HFF-Myc (cell line): ENCODE results near the gene AMER3.

Experiments
- DNase-seq: peaks from one replicate; pipeline ENCODE4 v3.0.0-alpha.2; 2011; ENCODE audit warnings: low read depth; ENCODE audit errors: extremely low read depth
- H3K4me3 ChIP-seq: replicated peaks from 2 replicates; pipeline ENCODE4 v1.5.1; 2011; ENCODE audit warnings: low read depth, mild to moderate bottlenecking, control low read depth, low read length
- TF ChIP-seq, protein P1 (sequence below): IDR thresholded peaks from 2 replicates; pipeline ENCODE4 v1.5.1; 2012; ENCODE audit warnings: mild to moderate bottlenecking, low read depth, low read length, control low read depth; ENCODE audit errors: missing control alignments

Gene AMER3

DNA sequence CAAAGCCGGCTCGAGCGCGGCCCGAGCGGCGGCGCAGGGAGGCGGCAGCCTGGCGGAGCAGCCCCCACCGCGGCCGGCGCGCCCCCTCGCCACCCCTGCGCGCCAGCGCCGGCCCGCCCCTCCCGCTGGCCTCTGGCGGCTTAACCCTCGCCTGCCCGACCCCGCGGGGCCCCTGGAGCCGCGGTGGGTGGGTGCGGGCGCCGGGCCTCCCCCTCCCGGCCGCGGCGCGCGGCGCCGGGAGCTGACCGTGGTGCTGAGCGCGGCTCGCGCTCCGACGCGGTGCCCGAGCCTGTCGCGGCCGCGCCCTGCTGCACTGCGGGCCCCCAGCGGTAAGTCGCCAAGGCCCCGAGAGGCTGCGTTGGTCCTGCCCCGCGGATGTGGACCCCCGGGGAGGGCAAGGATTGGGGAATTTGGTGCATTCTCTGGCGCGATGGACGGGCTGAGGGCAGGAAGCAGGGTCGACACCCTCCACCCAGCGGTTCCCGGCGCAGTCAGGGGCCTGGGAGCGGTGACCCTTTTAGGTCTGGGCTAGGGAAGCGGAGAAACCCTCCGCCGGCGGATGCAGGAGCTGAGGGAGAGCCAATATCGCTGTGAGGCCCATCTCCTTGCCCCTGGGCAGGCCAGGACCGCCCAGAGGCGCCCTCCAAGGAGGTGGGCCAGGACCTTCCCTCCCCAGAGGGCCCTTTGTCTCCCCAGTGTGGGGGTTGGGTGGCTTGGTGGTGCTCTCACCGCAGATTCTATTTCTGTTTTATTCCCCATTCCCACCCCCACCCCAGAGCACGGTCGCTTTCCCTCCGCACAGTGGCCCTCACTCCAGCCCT lies 923 bp downstream of the AMER3 start:
- DNase-seq: no peak
- no peak overlapping the region for H3K4me3 ChIP-seq
- TF ChIP-seq, protein P1, sequence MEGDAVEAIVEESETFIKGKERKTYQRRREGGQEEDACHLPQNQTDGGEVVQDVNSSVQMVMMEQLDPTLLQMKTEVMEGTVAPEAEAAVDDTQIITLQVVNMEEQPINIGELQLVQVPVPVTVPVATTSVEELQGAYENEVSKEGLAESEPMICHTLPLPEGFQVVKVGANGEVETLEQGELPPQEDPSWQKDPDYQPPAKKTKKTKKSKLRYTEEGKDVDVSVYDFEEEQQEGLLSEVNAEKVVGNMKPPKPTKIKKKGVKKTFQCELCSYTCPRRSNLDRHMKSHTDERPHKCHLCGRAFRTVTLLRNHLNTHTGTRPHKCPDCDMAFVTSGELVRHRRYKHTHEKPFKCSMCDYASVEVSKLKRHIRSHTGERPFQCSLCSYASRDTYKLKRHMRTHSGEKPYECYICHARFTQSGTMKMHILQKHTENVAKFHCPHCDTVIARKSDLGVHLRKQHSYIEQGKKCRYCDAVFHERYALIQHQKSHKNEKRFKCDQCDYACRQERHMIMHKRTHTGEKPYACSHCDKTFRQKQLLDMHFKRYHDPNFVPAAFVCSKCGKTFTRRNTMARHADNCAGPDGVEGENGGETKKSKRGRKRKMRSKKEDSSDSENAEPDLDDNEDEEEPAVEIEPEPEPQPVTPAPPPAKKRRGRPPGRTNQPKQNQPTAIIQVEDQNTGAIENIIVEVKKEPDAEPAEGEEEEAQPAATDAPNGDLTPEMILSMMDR: no peak

DNA sequence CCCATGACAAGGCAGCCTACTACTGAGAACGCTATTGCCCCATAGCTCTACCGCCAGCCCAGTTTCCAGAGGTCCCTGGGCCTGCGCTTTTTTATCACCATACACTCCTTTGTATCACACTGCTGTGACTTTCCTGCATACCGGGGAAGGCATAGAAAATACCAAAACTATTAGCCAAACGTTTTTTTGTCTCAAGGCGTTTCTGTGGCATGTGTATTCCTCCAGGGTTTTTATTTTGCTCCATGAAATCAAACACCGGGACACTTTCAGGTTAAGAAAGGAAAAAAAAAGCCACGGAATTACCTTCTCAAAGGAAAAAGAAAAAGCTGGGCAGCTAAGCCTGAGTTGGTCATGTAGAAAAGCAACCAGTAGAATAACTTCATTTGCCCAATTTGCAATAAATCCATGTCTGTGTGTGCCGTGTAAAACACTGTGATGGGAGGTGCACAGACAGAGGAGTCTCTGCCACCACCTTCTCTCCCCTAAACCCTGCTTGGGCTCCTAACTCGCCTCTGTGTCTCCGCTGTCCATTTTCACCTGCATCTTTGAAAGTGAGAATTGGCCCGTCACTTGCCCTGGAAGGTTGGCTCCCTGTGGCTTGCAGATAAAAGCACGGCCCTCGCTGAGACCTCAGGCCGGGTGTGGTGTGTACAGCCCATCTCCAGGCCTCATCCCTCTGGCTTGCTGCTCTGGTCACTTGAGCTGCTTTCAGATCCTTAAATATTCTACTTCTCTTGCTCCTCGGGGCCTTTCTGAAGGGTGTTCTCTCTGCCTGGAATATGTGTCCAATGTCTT lies 1.7 kb downstream of the AMER3 start:
- no peak overlapping the region for H3K4me3 ChIP-seq
- TF ChIP-seq, protein P1: no peak
- no peak for DNase-seq

DNA sequence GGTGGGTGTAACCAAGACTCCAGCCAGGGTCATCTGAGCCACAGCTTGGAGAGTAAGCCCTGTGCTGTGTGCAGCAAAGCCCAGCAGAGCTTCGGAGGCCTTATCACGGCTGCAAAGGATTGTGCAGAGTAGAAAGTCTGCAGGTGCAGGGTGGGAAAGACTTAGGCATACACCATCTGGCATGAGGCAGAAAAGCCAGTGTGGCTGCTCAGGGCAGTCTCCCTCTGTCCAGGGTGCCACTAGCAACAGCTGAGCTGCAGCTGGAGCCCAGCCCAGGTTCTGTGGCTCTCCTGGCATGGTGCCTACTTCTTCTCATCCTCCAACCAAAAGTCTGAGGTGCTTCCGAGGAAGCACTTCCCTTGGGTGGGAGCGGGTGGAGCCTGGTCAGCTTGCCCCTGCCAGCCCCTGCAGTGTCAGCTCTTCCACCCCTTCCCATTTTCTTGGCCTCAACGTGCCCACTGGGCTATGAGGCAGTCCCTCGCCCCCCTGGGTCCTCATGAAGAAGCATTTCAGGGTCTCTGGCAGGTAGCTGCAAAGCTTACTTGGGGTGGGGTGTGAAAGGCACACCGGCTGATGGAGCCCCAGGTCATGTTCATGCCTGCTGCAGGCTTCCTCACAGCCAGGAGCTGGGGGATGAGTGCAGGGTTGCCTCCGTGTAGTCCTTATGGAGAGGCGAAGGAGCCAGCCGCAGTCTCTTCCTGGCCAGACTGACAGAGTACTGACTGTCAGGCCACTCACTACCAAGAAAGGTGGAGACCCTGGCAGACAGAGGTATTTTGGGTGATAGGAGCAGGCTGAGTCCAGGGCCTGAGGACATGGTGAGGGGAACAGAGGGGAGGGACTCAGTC lies 4.8 kb downstream of the AMER3 start:
- TF ChIP-seq, protein P1: no peak
- DNase-seq: no peak
- no peak overlapping the region for H3K4me3 ChIP-seq

DNA sequence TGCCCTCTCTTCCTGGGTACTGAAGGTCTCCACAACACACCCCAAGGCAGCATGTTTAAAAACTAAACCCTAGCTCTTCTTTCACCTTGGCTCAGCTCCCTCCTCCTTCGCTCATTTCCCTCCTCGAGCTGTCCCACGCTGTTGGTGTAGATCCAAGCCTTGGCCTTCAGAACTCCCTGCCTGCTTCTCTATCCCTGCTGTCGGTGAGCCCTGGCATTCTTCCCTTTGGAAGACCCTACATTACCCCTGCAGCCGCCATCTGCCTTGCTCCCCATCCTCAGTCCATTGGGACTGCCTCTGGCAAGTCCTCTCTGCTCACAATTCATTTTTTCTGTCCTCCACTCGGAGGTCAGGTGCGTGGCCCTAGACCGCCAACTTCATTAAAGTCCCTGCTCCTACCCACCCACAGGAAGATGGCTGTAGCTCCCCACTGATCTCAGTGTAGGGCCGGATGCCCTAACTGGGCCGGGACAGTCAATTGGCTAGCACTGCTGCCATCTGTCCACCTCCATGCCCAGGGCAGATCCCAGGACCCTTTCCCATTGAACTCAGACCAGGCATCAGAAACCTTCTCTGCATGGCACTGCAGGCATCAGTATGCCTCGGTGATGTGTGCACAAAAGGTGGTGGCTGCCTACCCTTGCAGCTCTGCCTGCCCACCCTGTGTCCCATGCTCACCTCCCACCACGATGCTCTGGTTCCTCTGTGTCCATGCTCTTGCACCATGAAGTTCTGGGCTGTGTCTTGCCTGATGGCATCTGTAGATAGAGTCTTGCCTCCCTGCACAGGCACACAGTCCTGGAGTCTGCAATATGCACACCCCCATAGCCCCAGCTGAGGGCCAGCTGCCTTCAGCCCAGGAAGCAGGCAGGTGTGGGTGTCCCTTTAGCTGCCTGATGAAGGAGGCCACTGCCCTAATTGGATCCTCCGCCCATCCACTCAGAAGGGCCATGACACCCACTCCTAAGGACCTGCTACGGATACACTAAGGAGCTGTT lies 5.7 kb downstream of the AMER3 start:
- DNase-seq: no peak
- TF ChIP-seq, protein P1: no peak
- H3K4me3 ChIP-seq: no peak overlapping the region

DNA sequence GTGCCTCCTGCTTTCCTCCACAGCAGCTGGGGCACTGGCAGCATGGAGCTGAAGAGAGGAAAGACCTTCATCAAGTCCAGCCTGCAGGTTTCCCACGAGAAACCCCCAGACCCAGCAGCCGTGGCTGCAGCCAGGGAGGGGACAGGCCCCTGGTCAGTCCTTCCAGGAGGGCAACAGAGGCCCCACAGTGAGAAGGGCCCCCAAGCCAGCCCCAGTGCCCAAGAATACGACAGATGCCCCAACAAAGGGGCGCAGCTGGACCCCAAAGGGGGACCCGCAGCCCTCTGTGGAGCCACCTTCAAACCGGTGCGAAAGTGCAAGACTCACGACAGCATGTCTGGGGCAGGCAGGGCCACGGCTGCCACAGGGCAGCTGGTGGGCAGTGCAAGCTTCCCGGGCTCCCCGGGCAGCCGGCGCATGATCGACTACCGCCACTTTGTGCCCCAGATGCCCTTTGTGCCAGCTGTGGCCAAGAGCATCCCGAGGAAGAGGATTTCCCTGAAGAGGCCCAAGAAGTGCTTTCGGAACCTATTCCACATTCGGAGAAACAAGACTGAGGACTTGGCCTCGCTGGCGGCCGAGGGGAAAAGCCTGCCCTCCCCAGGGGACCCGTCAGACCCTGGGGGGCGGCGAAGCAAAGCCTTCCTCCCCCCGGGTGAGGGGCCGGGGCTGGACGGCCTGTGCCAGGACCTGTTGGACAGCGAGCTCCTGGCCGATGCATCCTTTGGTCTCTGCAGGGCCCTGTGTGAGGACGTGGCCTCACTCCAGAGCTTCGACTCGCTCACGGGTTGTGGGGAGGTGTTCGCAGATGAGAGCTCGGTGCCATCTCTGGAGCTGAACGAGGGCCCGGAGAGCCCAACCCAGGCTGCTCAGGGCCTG lies 6.9 kb downstream of the AMER3 start:
- TF ChIP-seq, protein P1: no peak
- DNase-seq: no peak
- H3K4me3 ChIP-seq: no peak overlapping the region
